ENCODE results near the gene KRTAP6-1. TPM values are rescaled to one million over a fixed set of nuclear protein-coding genes. Genes with fewer than 3 reads are reported as not detected.

The KRTAP6-1 gene
- total RNA-seq, 1 donor, result not detected

DNA sequence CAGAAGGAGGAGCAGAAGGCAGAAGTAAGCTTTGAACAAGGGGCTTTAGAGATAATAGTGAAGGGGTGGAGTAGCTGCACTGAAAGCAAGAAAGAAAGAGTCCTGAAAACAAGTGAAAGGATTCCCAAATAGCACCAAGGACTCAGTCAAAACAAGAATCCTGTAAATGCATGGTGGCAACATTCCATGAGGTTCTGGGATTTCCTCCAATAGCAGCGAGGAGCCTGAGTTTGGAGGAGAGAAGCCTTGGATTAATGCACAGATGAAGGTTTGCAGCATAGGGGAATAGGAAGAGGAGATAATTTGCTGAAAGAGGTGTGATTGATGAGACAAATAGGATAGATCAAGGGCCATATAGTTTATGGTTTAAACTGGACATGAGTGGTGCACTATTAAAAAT lies 34.4 kb downstream of the KRTAP6-1 start:
- no peak for DNase-seq (ENCODE audit: low read depth in 2 of 3, low spot score in 2 of 3)

DNA sequence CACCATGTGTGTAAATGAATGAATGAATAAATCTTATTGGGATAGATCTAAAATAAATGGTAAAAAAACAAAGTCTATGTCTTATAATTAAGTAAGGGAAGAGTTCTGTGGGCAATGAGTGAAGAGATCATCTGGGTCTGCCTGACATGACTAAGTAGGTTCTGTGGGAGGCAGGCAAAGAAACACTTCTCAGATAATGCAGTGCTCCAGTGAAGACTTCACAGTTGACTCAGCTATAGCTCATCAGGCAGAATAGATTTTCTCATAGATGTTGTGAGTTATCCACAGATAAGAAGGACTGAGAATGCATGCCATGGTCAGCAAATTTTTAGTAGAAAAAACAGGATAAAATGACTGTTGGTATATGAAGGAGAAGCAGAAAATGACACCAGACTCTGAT lies 36.0 kb downstream of the KRTAP6-1 start:
- DNase-seq (ENCODE audit: low read depth in 2 of 3, low spot score in 2 of 3), result no peak

DNA sequence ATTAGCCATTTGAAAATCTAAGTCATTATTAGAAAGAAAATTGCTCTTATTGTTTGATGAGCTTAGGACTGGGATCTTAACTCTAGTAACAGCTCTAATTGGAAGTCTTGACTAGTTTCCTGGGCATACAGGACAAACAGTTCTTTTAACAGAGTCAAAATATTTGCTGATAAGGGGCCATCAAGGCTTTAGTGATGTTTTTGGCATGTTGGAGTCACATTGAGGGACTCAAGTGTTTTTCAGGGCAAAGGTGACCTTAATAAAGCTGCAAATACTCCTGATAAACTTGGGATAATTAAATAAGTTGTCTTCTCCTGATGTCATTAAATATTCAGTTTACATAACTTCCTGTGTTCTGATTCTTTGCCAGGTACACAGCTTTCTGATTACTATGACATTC lies 46.1 kb downstream of the KRTAP6-1 start:
- DNase-seq (ENCODE audit: low read depth in 2 of 3, low spot score in 2 of 3), result no peak

DNA sequence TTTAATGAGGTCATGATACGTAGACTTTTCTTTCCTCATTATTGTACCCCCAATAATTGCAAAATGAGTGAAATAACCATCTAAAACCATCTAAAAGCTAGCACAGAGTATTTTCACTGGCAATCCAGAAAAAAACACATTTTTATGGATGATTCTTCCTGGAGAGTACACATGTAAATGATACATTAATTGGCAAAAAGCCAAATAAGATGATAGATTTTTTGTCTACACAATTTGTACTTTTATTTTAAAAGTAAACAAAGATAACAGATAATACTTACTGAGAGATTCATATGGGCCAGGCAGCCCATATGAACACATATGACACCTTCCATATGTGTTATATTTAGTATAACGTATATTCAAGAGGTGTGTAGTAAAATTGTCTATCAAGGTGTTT lies 50.1 kb downstream of the KRTAP6-1 start:
- no peak for DNase-seq (ENCODE audit: low read depth in 2 of 3, low spot score in 2 of 3)

Small RNA genes lying within 50 kb of the gene (small RNA-seq; reads per million reads assigned to genes)
- gene KRTAP20-1 (not detected), gene KRTAP20-3 (not detected), gene KRTAP20-4 (not detected), gene KRTAP22-1 (not detected), gene KRTAP22-2 (not detected)

Other genes starting within 250 kb of the KRTAP6-1 start
- not detected for gene KRTAP13-2, start 241.7 kb downstream of the KRTAP6-1 start, total RNA-seq
- 0.27 TPM for gene KRTAP13-1, start 217.9 kb downstream of the KRTAP6-1 start, total RNA-seq
- gene KRTAP13-3, start 188.0 kb downstream of the KRTAP6-1 start, total RNA-seq, result not detected
- not detected for gene KRTAP13-4, start 183.7 kb downstream of the KRTAP6-1 start, total RNA-seq
- not detected for gene KRTAP15-1, start 173.7 kb downstream of the KRTAP6-1 start, total RNA-seq
- not detected for gene KRTAP19-1, start 133.6 kb downstream of the KRTAP6-1 start, total RNA-seq
- gene KRTAP19-2, start 126.5 kb downstream of the KRTAP6-1 start, total RNA-seq, result not detected
- gene KRTAP19-3, start 121.9 kb downstream of the KRTAP6-1 start, total RNA-seq, result not detected
- gene KRTAP19-4, start 116.8 kb downstream of the KRTAP6-1 start, total RNA-seq, result not detected
- not detected for gene KRTAP19-5, start 111.8 kb downstream of the KRTAP6-1 start, total RNA-seq
- not detected for gene KRTAP19-6, start 72.1 kb downstream of the KRTAP6-1 start, total RNA-seq
- not detected for gene KRTAP19-7, start 52.6 kb downstream of the KRTAP6-1 start, total RNA-seq
- gene KRTAP22-2, start 23.5 kb downstream of the KRTAP6-1 start, total RNA-seq, result not detected
- not detected for gene KRTAP6-3, start 21.5 kb downstream of the KRTAP6-1 start, total RNA-seq
- not detected for gene KRTAP6-2, start 15.0 kb downstream of the KRTAP6-1 start, total RNA-seq
- gene KRTAP22-1, start 12.8 kb downstream of the KRTAP6-1 start, total RNA-seq, result not detected
- gene KRTAP20-1, start 2.5 kb upstream of the KRTAP6-1 start, total RNA-seq, result not detected
- not detected for gene KRTAP20-4, start 6.7 kb upstream of the KRTAP6-1 start, total RNA-seq
- gene KRTAP20-2, start 21.3 kb upstream of the KRTAP6-1 start, total RNA-seq, result not detected
- gene KRTAP20-3, start 28.9 kb upstream of the KRTAP6-1 start, total RNA-seq, result not detected
- not detected for gene KRTAP21-3, start 104.8 kb upstream of the KRTAP6-1 start, total RNA-seq
- not detected for gene KRTAP21-2, start 133.3 kb upstream of the KRTAP6-1 start, total RNA-seq
- gene KRTAP21-1, start 141.5 kb upstream of the KRTAP6-1 start, total RNA-seq, result not detected
- not detected for gene KRTAP8-1, start 199.3 kb upstream of the KRTAP6-1 start, total RNA-seq
- gene KRTAP7-1, start 215.8 kb upstream of the KRTAP6-1 start, total RNA-seq, result not detected

All from hematopoietic multipotent progenitor cell (in vitro differentiated cells).